ENCODE results near the gene PRR16.

DNA sequence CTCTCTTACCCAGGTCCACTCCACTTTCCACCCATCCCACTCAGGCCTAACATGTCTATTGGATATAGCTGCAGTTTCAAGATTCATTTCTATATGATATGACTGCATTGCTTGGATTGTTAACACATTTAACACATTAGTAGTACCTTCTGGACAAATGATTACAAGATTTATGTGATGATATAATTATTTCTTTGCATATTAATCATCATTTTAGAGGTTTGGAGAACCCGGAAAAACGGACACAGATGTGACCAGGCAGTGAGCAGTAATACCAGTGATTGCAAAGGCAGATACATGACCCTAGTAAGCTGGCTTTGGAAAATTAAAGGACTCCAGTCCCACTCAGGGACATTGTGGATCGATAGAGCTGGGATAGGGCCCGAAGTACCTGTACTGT, 103.8 kb downstream of the PRR16 start:
- TF ChIP-seq BHLHE40 (IDR thresholded peaks at IDR 0.05; ENCODE audit: borderline replicate concordance), result no peak
- no peak for TF ChIP-seq FOXM1 (IDR thresholded peaks at IDR 0.05; ENCODE audit: borderline replicate concordance)
- no peak for TF ChIP-seq FOXA1 (IDR thresholded peaks at IDR 0.05)
- no peak for TF ChIP-seq SP1 (IDR thresholded peaks at IDR 0.05)
- TF ChIP-seq HDGF (IDR thresholded peaks at IDR 0.05; ENCODE audit: borderline replicate concordance), result no peak
- TF ChIP-seq TARDBP (IDR thresholded peaks at IDR 0.05), result no peak
- TF ChIP-seq ELF4 (IDR thresholded peaks at IDR 0.05), result no peak

Data from HEK293T (cell line).